ENCODE results near the gene SNAPIN.

DNA sequence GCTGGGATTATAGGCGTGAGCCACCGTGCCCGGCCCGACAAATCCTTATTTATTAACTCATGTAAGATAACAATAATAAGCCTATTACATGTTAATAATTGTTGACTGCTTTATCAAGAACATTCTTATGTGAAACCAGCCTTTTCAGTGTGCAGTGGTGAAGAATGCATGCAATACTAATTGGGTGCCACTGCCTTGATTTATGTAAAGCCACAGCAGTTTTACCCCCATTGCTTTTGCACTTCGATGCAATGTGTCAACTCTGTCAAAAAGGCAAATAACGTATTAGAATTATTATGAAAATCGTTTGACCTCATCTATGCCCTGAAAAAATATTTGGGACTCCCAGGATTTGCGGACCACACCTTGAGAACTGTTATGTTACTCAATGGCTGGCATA, 38.2 kb downstream of the SNAPIN start:
- no peak for TF ChIP-seq EZH2phosphoT487 (IDR thresholded peaks at IDR 0.05; ENCODE audit: borderline replicate concordance, low read length)
- TF ChIP-seq, protein P1, sequence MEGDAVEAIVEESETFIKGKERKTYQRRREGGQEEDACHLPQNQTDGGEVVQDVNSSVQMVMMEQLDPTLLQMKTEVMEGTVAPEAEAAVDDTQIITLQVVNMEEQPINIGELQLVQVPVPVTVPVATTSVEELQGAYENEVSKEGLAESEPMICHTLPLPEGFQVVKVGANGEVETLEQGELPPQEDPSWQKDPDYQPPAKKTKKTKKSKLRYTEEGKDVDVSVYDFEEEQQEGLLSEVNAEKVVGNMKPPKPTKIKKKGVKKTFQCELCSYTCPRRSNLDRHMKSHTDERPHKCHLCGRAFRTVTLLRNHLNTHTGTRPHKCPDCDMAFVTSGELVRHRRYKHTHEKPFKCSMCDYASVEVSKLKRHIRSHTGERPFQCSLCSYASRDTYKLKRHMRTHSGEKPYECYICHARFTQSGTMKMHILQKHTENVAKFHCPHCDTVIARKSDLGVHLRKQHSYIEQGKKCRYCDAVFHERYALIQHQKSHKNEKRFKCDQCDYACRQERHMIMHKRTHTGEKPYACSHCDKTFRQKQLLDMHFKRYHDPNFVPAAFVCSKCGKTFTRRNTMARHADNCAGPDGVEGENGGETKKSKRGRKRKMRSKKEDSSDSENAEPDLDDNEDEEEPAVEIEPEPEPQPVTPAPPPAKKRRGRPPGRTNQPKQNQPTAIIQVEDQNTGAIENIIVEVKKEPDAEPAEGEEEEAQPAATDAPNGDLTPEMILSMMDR (conservative IDR thresholded peaks at IDR 0.05; ENCODE audit: low read depth, low read length), result no peak

All from PC-3 (cell line).